Activated CD4-positive, alpha-beta T cell treated with anti-CD3 and anti-CD28 coated beads, Interleukin-2, amount 50 U/mL, for 16 hours (primary cell): Measurements from ENCODE around the gene MSL2.
"Not testable (repeated sequence)": the region's sequence is repeated elsewhere in the genome, so short reads cannot be mapped to it uniquely, and the experiment has no call there.

ENCODE experiments used
- DNase-seq: peaks from one replicate; pipeline ENCODE4 v3.0.0-alpha.2; 2020

MSL2 gene, protein sequence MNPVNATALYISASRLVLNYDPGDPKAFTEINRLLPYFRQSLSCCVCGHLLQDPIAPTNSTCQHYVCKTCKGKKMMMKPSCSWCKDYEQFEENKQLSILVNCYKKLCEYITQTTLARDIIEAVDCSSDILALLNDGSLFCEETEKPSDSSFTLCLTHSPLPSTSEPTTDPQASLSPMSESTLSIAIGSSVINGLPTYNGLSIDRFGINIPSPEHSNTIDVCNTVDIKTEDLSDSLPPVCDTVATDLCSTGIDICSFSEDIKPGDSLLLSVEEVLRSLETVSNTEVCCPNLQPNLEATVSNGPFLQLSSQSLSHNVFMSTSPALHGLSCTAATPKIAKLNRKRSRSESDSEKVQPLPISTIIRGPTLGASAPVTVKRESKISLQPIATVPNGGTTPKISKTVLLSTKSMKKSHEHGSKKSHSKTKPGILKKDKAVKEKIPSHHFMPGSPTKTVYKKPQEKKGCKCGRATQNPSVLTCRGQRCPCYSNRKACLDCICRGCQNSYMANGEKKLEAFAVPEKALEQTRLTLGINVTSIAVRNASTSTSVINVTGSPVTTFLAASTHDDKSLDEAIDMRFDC

DNA sequence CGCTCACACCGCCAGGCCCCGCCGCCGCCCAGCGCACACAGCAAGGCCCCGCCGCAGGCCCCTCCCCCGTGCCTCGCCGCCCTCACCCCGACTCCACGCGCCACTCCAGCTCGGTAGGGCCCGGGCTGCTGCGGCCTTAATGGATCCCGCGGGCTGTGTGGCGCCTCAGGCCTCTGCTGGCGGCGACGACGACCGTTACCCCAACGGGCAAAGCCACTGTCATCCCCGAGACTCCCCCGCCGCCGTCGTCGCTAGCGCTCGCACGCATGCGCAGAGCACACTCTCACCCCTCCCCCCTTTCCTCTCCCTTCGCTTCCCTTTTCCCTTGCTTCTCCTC lies at the start of gene MSL2:
MSL2 (minus strand) TSS at position 272 of the 337 bp plus-strand sequence. CDS start 1,222 bp downstream, outside the sequence.
- no peak for DNase-seq

DNA sequence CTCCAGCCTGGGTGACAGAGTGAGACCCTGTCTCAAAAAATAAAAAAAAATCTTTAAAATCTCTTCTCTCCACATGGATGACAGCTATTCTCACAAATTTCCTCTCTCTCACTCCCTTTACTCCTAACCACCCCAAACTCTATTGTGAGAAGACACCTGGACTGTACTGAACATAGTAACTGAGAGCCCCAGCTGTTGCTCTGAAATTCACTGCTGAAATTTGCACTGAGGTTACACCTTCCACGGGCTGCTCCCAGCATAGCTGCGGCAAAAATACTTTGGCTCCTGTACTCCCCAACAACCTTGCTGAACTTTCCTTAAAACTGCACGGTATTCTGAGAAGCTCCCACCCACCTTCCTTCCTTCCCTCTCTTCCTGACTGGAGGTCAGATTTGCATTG lies 49.6 kb upstream of the MSL2 start:
- no peak for DNase-seq

DNA sequence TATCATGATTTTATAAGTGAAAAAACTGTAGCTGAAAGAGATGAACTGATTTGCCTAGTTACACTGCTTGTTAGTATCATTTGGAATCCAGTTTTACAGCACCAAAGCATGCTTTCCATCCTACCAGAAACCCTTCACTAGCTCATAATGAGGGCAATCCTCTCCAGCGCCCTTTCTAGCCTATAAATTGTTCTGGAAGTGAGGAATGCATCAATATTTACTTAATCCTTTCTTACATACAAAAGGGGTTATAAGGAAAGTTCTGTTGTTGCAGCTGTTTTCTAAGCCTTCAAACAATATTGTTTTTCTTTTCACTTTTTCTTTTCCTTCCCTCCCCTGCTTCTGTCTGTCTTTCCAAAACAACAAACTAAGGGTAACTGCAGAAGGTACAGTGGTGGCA lies 43.0 kb upstream of the MSL2 start:
- no peak for DNase-seq

DNA sequence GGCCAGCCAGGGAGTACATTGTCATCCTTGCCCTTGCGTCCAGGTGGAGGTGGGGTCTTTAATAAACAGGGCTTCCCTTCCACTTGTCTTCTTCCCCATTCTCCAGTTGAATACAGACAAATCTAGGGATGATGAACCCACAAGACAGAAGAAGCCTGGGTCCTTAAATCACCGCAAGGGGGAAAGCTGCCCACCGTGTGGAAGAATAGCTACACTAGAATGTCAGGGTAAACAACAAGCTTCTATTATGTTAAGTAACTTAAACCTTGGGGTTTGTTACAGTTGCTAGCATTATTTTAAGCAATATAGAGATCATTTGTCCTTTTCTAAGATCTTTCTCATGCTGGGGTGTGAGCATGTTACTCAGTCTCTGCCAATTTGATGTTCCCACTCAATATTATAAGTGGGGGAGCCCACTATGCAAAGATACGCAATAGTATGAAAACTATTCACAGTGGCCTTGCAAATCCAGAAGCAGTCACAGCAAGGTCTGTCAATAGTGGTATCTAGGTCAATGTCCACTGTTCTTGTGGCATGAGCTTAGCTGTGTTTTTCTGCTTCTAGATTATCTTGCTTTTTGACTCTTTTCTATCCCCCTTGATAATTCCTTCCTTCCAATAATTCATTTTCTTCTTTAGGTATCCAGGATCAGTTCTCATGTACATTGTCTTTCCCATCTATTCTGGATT lies 42.0 kb upstream of the MSL2 start:
- DNase-seq = no peak

DNA sequence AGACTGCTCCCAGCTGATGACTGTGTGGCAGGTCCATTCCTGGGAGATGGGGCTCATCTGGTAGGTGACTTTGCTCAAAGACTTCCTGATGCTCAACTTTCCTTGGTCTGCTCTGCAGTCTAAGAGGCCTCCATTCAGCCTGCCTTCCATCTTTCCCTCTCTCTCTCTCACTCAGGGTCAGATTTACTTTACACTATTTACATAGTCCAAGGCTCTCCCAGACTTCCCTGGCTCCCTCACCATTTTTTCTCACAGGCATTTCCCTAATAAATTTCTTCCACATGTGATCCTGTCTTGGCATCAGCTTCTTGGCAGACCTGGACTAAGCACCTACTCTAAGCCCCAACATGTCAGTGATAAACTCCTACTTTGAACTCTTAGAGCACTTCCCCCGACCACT lies 41.0 kb upstream of the MSL2 start:
- no peak for DNase-seq

DNA sequence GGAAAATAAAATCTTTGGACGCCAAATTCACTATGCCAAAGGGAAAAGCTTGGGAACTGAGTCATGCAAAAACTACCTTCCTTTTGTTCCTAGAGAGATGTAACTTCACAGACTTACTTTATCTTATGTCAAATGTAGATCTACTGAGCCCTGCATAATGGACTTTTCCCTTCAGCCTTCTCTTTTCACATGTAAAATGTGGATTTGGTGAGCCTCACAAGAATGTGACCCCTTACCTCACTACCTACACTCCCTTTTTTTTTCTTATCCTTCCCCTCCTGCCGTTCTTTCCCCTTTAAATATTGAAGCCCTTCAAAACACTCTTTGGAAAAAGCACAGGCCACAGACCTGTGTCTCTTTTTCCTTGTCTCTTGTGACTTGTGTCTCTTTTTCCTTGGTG lies 40.0 kb upstream of the MSL2 start:
- no peak for DNase-seq

DNA sequence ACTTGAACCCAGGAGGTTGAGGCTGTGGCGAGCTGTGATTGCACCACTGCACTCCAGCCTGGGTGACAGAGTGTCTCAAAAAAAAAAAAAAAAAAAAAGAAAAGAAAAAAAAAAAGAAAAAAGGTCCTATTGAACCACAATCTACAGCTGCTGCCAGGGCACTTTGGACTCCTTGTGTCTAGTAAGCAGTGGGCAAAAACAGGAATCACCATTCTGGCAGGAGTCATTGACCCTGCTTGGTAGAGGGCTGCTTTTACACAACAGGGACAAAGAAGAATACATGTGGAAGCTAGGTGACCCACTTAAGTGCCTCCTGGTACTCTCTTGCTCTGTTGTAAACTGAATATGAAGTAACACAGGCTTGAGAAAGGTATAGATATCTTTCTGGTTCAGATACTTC lies 39.4 kb upstream of the MSL2 start:
- DNase-seq = no peak

DNA sequence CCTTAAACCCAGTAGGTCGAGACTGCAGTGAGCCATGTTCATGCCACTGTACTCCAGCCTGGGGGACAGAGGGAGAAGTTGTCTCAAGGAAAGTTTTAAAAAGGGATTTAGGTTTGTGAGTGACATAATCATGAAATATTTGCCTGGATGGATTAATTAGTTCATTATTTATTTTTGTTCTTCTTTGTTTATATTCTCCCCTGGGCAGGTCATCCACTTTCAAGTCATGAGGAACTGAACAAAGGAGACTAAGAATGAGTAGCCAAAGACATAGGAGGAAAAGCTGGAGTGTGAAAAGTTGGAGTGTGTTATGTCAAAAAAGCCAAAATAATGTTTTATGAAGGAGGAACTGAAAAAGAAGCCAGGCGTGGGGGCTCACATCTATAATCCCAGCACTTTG lies 36.3 kb upstream of the MSL2 start:
- no peak for DNase-seq

DNA sequence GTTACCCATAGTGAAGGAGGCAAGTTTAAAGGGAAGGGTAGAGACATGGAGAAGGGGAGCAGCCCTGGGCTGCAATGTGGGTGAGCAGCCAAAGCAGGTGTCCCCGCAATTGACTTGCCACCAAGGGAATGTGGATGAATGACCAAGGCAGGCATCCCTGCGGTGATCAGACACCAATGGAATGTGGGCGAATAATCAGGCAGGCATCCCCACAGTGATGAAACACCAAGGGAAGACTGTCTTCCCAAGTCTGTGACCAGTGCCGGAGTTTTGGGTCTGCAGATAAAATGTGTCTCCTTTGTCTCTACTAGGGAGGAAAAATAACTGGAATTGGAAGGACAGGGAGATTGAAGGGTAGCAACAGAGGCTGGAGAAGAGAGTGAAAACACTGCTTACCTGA lies 26.6 kb upstream of the MSL2 start:
- DNase-seq = not testable (repeated sequence)

DNA sequence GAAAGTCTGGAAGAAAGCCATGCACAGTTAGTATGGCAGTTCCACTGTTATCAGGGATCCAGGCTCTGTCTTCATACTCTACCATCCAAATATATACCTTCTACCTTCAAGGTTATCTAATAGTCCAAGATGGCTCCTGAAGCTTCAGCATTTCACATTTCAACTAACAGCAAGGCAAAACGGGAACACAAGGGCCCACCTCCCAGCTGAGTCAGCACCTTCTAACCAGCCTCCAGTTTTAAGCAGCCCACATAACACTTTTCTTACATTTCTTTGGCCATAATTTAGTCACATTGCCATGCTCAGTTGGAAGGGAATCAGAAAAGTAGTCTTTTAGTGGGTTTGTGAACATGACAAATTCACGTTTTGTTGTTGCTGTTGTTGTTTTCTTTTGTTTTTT lies 15.4 kb upstream of the MSL2 start:
- no peak for DNase-seq

DNA sequence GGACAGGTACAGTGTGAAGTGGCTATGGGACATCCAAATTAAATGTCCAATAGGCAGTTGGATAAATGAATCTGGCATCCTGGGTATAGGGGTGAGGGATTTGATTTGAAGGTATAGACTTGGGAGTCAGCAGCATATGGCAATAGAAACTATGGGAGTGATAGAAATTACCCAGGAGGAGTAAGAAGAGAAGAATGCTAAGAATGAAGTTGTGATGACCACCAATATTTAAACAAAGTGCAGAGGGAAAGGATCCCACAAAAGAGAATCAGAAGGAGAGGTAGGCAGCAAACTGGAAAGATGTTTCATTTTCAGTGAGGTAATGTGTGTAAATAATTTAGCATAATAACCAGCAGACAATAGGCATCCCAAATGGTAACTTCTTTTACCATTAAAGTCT lies 13.8 kb upstream of the MSL2 start:
- no peak for DNase-seq

DNA sequence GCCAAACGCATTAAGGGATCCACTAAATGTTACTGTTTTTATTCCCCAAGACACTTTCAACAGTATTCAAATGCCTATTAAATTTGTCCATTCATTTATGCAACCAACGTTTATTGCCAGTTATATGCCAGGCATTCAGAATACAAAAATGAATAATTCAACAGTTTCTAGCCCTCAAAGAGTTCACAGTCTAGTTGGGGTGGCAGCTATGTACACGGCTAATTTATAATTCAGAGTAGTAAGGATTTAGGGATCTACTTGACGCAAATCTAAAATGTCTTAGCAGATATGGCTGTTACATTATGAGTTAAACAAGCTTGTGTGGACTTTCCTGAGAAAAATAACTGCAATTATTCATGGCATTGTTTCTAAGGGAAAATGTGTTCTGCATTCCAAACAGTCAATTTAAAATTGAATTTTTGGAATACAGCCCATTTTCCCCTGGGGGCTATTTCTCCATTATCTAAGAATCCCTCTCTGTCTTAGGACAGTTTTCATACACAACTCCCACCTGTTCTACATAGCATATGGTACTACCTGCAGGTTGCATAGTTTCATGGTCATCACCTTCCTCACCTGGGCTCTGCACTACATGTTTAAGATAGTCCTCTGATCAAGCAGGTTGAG lies 11.5 kb upstream of the MSL2 start:
- no peak for DNase-seq

DNA sequence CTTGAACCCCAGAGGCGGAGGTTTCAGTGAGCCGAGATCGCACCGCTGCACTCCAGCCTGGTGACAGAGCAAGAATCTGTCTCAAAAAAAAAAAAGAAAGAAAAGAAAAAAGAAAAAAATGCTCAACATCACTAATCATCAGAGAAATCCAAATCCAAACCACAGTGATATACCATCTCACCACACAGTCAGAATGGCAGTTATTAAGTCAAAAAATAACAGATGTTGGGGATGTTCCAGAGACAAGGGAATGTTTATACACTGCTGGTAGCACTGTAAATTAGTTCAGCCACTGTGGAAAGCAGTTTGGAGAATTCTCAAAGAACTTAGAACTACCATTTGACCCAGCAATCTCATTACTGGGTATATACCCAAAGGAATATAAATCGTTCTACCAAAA lies 3.1 kb upstream of the MSL2 start:
- not testable (repeated sequence) for DNase-seq

DNA sequence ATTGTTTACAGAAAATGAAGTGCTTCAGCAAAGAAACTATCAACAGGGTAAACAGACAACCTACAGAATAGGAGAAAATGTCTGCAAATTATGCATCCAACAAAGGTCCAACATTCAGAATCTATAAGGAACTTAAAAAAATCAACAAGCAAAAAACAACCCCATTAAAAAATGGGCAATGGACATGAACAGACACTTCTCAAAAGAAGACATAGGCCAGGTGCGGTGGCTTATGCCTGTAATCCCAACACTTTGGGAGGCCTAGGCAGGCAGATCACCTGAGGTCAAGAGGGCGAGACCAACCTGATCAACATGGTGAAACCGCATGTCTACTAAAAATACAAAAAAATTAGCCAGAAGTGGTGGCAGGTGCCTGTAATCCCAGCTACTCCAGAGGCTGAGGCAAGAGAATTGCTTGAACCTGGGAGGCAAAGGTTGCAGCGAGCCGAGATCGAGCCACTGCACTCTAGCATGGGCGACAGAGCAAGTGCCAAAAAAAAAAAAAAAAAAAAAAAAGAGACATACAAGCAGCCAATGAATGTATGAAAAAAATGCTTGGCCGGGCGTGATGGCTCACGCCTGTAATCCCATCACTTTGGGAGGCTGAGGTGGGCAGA lies 2.4 kb upstream of the MSL2 start:
- not testable (repeated sequence) for DNase-seq

DNA sequence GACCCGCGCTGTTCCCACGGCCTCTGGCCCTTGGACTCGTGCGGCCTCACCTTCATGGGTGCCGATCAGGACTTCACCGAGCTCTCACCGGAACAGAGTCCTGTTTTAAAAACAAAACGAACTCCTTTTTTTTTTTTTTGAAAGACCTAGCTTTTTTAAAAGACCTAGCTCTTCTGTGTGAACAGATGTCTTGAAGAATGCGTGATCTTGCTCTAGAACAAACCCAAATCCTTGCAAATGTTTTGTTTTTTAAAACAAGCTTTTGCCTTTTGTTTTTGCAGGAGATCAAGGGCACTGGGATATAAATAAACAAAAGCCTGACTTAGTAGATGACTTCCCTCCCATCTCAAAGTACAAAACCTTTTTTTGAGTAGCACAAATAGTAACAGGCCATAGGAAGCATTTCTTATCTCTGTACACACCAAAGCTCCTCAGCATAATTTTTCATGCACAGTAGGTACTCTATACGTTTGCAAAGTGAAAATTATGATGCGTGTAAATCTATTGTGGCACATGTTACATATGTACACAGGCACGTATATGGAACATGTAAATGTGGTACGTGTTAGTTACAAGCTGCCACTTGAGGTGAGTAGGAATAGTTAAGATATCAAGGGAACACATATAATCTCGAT lies 1.1 kb upstream of the MSL2 start:
- DNase-seq = no peak

DNA sequence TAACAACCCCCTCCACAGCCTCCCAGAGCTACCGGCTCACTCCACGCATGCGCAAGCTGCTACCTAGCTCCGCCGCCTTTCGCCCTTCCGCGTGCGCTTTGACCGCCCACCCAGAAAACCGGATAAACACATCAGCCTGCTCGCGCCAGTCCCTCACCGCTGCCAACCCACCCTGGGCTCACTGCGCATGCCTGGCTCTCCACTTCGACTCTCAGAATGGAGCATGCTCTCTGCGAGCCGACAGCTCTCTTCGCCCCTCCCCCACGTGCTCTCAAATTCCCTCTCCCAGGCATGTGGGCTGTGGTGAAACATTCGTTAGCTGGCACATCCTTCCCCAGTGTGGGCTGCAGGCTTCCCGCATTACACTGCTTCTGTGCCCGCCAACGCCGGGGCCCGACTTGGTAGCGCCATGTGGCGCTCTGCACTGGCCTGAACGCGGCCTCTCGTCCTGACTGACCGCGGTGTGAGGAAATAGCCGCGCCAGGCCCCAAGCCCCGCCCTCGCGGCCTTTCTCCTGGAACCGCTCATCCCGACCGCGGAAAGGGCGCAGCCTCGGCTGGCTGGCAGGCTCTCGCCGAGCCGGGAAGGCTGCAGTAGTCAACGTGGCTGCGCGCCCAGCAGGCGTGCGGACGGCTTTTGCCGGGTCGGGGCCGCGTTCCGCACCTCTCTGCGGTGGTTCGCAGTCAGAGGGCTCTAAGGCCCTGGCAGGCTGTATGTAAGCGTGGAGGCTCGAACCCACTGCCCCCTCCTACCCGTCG lies 445 bp upstream of the MSL2 start:
- DNase-seq = peak; percentile 100

DNA sequence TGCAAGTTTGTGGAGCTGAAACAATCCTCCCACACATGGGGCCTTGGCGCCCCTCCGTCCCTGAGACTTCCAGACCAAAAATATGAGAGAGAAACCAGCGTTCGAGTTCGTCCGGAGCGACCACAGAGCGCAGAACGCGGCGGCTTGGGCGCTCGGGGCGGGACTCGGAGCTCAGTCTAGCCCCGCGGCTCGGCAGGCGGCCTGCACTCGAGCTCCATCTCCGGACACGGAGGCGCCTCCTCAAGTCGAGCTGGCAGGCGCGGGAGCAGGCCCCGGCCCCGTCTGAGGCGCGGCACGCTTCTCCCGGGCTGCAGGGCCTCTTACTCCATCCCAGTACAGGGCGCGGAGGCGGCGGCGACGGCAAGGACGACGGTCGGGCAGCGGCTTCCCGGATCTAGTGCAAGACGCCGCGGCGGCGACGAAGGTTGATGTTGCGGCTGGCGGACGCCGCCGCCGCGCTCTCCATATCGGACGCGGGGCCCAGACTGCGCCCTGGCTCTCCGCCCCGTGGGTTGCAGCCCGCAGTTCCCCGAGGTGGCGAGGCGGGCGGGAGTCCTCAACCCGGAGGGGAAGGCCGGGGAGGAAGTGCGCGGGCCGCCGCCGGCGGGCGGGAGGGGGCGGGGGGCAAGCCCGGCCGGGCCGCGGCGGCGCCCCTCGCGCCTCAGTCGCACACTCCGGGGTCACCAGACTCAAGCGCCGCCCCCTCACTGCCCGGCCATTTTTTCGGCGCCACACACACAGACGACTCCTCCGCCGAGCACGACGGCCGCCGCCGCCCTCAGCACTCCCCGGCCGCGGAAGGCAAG lies 674 bp downstream of the MSL2 start:
- DNase-seq = peak; percentile 75

DNA sequence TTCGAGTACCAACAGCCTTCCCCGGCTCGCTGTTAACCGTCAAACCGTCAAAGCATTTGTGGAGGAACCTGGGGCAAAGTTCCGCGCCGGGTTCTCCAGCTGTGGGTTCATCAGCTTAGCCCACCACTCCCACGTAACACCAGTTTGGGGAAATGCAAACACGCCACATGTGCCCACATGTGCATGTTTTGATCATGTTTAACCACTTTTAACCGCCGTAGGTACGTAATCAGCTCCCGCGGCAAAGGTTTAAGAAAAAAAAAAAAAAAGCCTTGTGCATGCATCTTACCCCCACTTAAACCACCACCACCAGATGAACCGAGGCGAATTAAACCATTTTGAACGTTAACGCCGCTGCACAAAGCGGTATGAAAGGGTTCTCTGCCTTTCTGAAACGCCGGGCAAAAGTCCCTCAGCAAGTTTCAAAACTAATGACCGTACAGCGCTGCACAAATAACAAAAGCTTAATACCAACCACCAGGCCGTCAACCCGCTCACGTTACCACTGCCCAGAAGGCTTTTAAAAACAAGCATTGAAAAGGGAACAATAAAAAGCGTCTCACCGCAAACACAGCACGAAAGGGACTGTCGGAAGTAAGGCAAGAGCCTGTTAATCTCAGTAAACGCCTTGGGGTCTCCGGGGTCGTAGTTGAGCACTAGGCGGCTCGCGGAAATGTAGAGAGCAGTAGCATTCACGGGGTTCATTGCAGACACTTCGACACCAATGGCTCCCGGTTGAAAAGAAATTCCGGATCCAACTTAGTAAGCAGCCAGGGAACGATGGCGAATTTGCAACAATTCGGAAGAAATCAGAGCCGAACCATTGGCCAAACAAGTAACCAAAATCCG lies 1.5 kb downstream of the MSL2 start:
- peak; percentile 73 for DNase-seq

DNA sequence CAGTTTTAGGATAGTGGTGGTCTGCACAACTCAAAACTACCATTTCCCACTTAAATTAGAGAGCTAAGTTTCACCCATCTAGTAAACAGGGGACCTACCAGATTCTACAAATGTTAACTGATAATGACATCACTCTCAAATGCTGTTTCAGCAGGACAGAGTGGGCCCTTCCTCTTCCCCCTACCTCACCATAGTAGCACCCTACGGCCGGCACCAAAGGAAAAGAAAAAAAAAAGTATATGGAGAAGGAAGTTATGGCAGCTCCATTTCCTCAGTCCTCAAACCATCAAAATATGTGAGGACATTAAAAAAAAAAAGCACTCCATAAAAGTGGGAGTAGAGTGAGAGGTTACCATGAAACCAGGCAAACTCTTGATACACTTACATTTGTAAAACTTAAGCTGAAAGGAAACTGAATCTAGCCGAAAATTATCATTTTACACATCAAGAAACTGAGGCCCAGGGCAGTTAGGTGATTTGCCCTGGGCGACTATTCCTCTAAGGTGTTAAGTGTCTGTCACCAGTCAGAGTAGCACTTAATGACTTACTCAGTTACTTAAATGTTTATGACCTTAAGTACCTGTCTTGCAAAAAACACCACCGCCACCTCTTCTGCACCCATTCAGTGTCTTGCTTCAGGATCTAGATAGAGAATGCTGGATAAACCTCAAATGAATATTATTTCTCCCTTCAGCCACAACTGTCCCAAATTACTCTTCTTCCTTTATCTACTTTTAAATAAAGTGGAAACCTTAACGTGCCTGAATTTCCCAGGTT lies 2.7 kb downstream of the MSL2 start:
- peak; percentile 35 for DNase-seq
